Right lobe of liver (tissue), 6 donors: ENCODE data around the gene GNB3. TPM values are rescaled to one million over a fixed set of nuclear protein-coding genes. Genes with fewer than 3 reads are reported as not detected.

Experiments used
- ATAC-seq, 4 donors: fragments of 200-7000 bp; cut with Tn5 transposase; one replicate each; pipeline ENCODE4 v1.9.1; 2020; ENCODE audit warnings: mild to moderate bottlenecking in 4 of 4, moderate library complexity in 4 of 4
- DNase-seq, 3 donors: peaks; one replicate each; pipeline ENCODE4 v3.0.0-alpha.2; 2020
- H3K27ac ChIP-seq, 3 donors: fragments of 200-600 bp; one replicate each; pipeline ENCODE4 v1.8.0; 2022
- H3K27me3 ChIP-seq, 2 donors: fragments of 200-600 bp; one replicate each; pipeline ENCODE4 v1.8.0; 2022
- H3K36me3 ChIP-seq, 4 donors: fragments of 200-600 bp; sonication (generic) in 1 of 4; one replicate each; pipeline versions ENCODE4 v1.5.1 to v1.8.0; 2017 to 2022; ENCODE audit warnings: control low read depth in 1 of 4
- H3K4me1 ChIP-seq, 4 donors: fragments of 200-600 bp; sonication (generic) in 1 of 4; one replicate each; pipeline versions ENCODE4 v1.5.1 to v1.8.0; 2017 to 2022; ENCODE audit warnings: control low read depth in 1 of 4
- H3K4me3 ChIP-seq, 3 donors: fragments of 200-600 bp; one replicate each; pipeline ENCODE4 v1.8.0; 2022
- H3K9me3 ChIP-seq, 4 donors: fragments of 200-600 bp; sonication (generic) in 1 of 4; one replicate each; pipeline versions ENCODE4 v1.5.1 to v1.8.0; 2017 to 2022; ENCODE audit warnings: control low read depth in 1 of 4
- CTCF ChIP-seq, 4 donors: fragments of 200-600 bp in 3 of 4; fragments of 450-650 bp in 1 of 4; IDR thresholded peaks; one replicate each; pipeline versions ENCODE4 v1.5.1 to v1.8.0; 2016 to 2022; ENCODE audit warnings: antibody characterized with exemption in 4 of 4, mild to moderate bottlenecking in 2 of 4
- POLR2A ChIP-seq: fragments of 450-650 bp; IDR thresholded peaks from one replicate; pipeline ENCODE4 v1.6.1; 2017; ENCODE audit warnings: antibody characterized with exemption, mild to moderate bottlenecking
- WGBS: methylation state at CpG from one replicate; pipeline ENCODE4 v1.1.6; 2018; ENCODE audit warnings: low coverage, low lambda C conversion rate; ENCODE audit not compliant: insufficient coverage; ENCODE audit errors: missing lambda C conversion rate; 5-methylcytosine and 5-hydroxymethylcytosine counted together
- intact Hi-C, 2 donors: fragments of 100-400 bp; cut with DNase I; formaldehyde crosslinking; loops; one replicate each; pipeline versions ENCODE4 v1.11.2 to v1.14.1; 2022
- total RNA-seq, 6 experiments: library from RNA; depleted of rRNA in 2 of 6; stranded (reverse); fragments of >200 nt in 2 of 6; fragmentation: NEBNext Ultra II Directional in 3 of 6; extraction: Animal tissue kit (Norgen Biotek cat#: 25700) in 3 of 6; gene quantifications; one replicate each; pipeline versions ENCODE4 v1.1.0 to v1.2.4, GENCODE V29; 2016 to 2023
- donor health status: DM: no; HTN: yes; CAD: no.
- donor health status: DM: no; HTN: no; CAD: no.
- donor health status: DM: no; HTN: no; CAD: no.
- donor health status: DM: no; HTN: yes; CAD: no.
- donor health status: DM: no; HTN: yes; CAD: no.

The GNB3 gene
- total RNA-seq, 6 experiments from 2014 or later, result 0.17 to 0.51 (median 0.43) TPM; not detected in 2

DNA sequence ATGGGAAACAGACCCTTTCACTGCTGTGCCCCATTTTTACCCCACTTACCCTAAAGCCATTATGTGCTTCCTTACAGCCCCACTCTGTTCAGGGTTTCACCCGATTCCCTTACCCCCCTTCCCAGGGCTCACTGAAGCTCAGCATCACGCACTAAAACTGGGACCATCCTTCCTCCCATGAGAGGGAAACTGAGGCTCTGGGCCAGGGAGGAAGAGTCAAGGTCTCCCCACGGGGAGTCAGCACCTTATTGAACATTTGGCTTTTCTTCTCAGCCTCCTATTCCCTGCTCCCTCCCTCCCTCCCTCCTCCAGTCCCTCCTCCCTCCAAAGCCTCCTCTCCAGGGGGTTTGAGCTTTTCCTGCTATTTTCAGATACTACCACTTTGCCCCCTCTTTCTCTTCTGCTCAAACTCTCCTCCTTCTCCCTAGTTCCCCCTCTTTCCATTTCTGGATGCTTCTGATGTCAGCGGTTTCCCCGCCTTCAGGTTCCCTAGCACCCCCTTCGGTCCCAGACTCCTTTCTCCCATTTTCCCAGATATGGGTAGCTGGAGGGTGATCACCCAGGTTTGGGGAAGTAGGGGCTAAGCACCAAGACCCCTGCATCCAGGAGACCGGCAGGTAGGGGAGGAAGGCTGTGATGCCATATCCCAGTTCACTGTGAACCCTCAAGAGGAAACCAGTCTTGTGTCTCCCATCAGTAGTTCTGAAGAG, 18.1 kb upstream of the GNB3 start:
- no peak overlapping the region for H3K27ac ChIP-seq
- intact Hi-C loops, result no loop called here
- 62% methylated on average over 7 of the region's 7 CpGs for WGBS
- no peak for ATAC-seq
- no peaks in the 10 kb centered on the region for H3K36me3 ChIP-seq
- peaks cover 0 to 5% (median 0%) of the 10 kb centered on the region in 4 donors for H3K4me1 ChIP-seq
- no peak for DNase-seq
- TF ChIP-seq POLR2A (no peak), CTCF (IDR thresholded peaks at IDR 0.05) (no peak)
- H3K27me3 ChIP-seq, result no peaks in the 10 kb centered on the region
- no peaks in the 10 kb centered on the region for H3K9me3 ChIP-seq
- H3K4me3 ChIP-seq, result no peak overlapping the region

DNA sequence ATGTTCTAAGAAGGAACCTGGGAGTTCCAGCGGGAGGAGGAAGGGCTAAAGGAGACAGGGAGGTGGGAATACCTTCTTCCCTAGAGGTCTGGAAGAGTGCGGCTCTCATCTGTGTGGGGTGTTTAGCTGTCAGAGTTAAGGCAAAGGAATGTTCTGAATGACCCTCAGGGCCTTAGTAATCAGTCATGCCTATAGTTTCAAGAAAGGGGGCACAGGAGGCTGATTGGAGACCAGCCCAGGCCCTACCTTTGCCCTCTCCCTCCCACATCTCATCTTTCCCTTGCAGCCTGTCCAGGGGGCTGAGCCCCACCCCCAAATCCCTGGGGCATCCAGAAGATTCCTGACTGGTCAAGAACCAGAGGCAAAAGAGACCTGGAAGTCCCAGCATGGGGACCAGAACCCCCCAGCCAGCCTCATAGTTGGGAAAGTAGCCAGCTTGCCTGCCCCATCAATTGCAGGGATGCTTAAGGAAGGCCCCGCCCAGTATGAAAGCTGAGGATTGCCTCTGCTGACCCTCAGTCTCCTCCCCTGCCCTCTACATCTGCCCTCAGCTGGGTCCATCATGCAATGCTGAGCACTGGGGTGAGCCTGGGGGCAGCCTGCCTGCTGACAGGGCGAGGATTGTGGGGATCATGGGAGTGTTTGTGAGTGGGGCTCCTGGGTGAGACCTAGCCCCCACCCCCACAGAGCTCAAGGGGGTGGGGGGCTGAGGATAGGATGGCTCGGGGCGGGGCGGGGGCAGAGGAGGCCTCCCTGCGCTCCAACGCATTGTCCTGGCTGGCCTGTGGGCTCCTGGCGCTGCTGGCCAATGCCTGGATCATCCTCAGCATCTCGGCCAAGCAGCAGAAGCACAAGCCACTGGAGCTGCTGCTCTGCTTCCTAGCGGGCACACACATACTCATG, 17.3 kb upstream of the GNB3 start:
- 64% methylated on average over 4 of the region's 12 CpGs for WGBS
- Histone ChIP-seq H3K9me3 (no peaks in the 10 kb centered on the region), H3K4me3 (no peak overlapping the region), H3K36me3 (no peaks in the 10 kb centered on the region), H3K4me1 (peaks cover 0 to 5% (median 0%) of the 10 kb centered on the region in 4 donors), H3K27me3 (no peaks in the 10 kb centered on the region), H3K27ac (no peak overlapping the region)
- ATAC-seq (no peak), DNase-seq (no peak)
- TF ChIP-seq POLR2A, result no peak
- TF ChIP-seq CTCF (IDR thresholded peaks at IDR 0.05), result no peak
- intact Hi-C loops, result no loop called here

DNA sequence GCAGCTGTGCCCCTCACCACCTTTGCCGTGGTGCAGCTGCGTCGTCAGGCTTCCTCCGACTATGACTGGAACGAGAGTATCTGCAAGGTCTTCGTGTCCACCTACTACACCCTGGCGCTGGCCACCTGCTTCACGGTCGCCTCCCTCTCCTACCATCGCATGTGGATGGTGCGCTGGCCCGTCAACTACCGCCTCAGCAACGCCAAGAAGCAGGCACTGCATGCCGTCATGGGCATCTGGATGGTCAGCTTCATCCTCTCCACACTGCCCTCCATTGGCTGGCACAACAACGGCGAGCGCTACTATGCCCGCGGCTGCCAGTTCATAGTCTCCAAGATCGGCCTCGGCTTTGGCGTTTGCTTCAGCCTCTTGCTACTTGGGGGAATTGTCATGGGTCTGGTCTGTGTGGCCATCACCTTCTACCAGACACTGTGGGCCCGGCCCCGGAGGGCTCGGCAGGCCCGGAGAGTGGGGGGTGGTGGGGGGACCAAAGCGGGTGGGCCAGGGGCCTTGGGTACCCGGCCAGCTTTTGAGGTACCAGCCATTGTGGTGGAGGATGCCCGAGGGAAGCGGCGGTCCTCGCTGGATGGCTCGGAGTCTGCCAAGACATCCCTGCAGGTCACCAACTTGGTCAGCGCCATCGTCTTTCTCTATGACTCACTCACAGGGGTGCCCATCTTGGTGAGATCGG, 16.5 kb upstream of the GNB3 start:
- DNase-seq (no peak), ATAC-seq (no peak)
- WGBS, result no CpG with 5 or more reads among the region's 37 CpGs
- no peak for TF ChIP-seq POLR2A
- no peak for TF ChIP-seq CTCF (IDR thresholded peaks at IDR 0.05)
- intact Hi-C loops, result no loop called here
- Histone ChIP-seq H3K27ac (no peak overlapping the region), H3K27me3 (no peaks in the 10 kb centered on the region), H3K4me1 (peaks cover 0 to 10% (median 0%) of the 10 kb centered on the region in 4 donors), H3K9me3 (no peaks in the 10 kb centered on the region), H3K36me3 (no peaks in the 10 kb centered on the region), H3K4me3 (no peak overlapping the region)

GRCh38 chr12:6824901-6825381, 15.8 kb upstream of the GNB3 start:
- WGBS, result 51% methylated on average over 12 of the region's 12 CpGs
- Histone ChIP-seq H3K9me3 (no peaks in the 10 kb centered on the region), H3K4me3 (no peak overlapping the region), H3K4me1 (peaks cover 0 to 10% (median 0%) of the 10 kb centered on the region in 4 donors), H3K27ac (no peak overlapping the region), H3K36me3 (no peaks in the 10 kb centered on the region), H3K27me3 (no peaks in the 10 kb centered on the region)
- intact Hi-C loops, result loop anchor here in 1 of 2 donors (5.0 kb wide), 1 partner anchor 93 kb away; no protein-coding TSS in a partner anchor
- DNase-seq, result no peak
- no peak for TF ChIP-seq CTCF (IDR thresholded peaks at IDR 0.05)
- TF ChIP-seq POLR2A, result no peak
- ATAC-seq, result no peak
